C4-2B (cell line): ENCODE results near the gene KATNAL2.
A peak's percentile ranks its signal among the peaks of the same experiment; 100 is the strongest.

ENCODE experiments used
- H3K27ac ChIP-seq: fragments of 450-650 bp; 2 replicates; pipeline ENCODE4 v1.5.1; 2017
- CTCF ChIP-seq: fragments of 450-650 bp; conservative IDR thresholded peaks from 2 replicates; pipeline ENCODE4 v1.5.1; 2017; ENCODE audit warnings: mild to moderate bottlenecking
- ZFX ChIP-seq: fragments of 450-650 bp; IDR thresholded peaks from 2 replicates; pipeline ENCODE4 v1.6.1; 2017

The KATNAL2 gene

DNA sequence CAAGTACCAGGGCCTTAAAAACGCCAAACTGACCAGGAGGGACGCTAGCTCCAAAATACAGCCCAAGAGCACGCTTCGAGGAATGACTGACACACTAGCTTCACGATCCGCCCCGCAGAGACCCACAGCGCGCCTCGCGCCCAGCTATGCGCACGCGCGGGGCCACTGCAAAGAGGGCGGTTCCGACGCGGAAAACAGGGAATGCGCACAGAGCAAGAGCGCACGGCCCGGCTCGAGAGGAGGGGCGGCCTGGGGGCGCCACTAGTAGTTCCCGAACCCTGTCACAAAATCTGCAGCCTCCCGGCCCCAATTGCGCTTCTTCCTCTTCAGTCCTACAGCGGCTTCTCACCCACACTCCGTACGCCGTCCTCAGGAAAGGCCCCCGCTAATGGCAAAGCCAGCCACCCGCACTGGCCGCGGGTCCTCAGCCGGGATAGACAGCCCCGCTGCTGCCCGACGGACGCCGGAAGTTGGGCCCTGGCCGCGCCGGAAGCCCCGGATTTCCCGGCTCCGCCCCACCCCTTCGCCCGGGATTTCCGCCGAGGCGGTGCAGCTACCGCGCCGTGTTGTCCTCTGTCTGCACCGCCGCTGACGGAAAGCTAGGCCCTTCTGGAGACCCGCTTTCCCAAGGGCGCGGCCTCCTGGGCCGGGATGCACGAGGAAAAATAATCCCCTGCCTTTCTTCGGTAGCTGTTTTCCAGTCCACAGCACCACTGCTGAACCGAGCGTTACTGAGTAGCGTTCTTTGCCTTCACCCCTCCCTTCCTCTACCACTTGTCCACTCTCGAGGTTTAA, 232.8 kb downstream of the KATNAL2 start, which contains the start of gene HDHD2:
Gene HDHD2, minus strand, starts transcription at position 472 of the 795 bp plus-strand sequence. CDS start 14,061 bp downstream, outside the sequence.
- TF ChIP-seq CTCF (no peak; the same call in 1 of the 2 replicates), ZFX (peak; percentile 79)
- H3K27ac ChIP-seq: peak within 1 kb of the TSS; percentile 94

- peak overlapping the region; percentile 94 for H3K27ac ChIP-seq
- TF ChIP-seq ZFX (no peak), CTCF (no peak)
Measured at GRCh38 chr18:47150824-47151366, 233.5 kb downstream of the KATNAL2 start.

GRCh38 chr18:47151439-47151838, 234.0 kb downstream of the KATNAL2 start:
- TF ChIP-seq CTCF: no peak
- peak overlapping the region; percentile 94; the same call in 1 of the 2 replicates for H3K27ac ChIP-seq
